Prostate gland (tissue), 2 donors: ENCODE measurements around the gene STK17A. TPM values are rescaled to one million over a fixed set of nuclear protein-coding genes. Genes with fewer than 3 reads are reported as not detected.
"Not testable (repeated sequence)": the region's sequence is repeated elsewhere in the genome, so short reads cannot be mapped to it uniquely, and the experiment has no call there.

Experiments
- DNase-seq: peaks from one replicate; pipeline ENCODE4 v3.0.0-alpha.2; 2019; ENCODE audit warnings: low spot score
- H3K27ac ChIP-seq, 2 donors: fragments of 200-600 bp; sonication (generic); 2 replicates each; pipeline ENCODE4 v1.5.1; 2017 to 2019
- H3K27me3 ChIP-seq: fragments of 200-600 bp; sonication (generic); replicated peaks from 2 replicates; pipeline ENCODE4 v1.5.1; 2019; ENCODE audit not compliant: insufficient read depth
- H3K36me3 ChIP-seq, 2 donors: fragments of 200-600 bp; sonication (generic); 1 replicate in 1 of 2; 2 replicates in 1 of 2; pipeline versions ENCODE4 v1.5.1 to v1.8.1; 2017 to 2019
- H3K4me1 ChIP-seq: fragments of 200-600 bp; sonication (generic); replicated peaks from 2 replicates; pipeline ENCODE4 v1.5.1; 2019
- H3K4me3 ChIP-seq, 2 donors: fragments of 200-600 bp; sonication (generic); 2 replicates each; pipeline ENCODE4 v1.5.1; 2017 to 2019
- H3K9me3 ChIP-seq: fragments of 200-600 bp; sonication (generic); 2 replicates; pipeline ENCODE4 v1.5.1; 2017
- POLR2A ChIP-seq: fragments of 450-650 bp; IDR thresholded peaks from one replicate; pipeline ENCODE4 v1.6.1; 2016; ENCODE audit warnings: antibody characterized with exemption, mild to moderate bottlenecking
- POLR2AphosphoS5 ChIP-seq: sonication (generic); formaldehyde crosslinking; IDR thresholded peaks from one replicate; pipeline ENCODE4 v1.6.1; 2017; ENCODE audit warnings: antibody characterized with exemption
- WGBS: methylation state at CpG from one replicate; pipeline ENCODE4 v1.1.5; 2018; 5-methylcytosine and 5-hydroxymethylcytosine counted together
- intact Hi-C: fragments of 100-400 bp; cut with DNase I; formaldehyde crosslinking; loops from one replicate; pipeline ENCODE4 v1.14.2; 2022
- total RNA-seq, 2 donors: library from RNA; depleted of rRNA; stranded (reverse); fragments of >200 nt; gene quantifications; one replicate each; pipeline ENCODE4 v1.1.0, GENCODE V29; 2016
- TF ChIP-seq, protein P1 (sequence below), 4 experiments: fragments of 200-600 bp in 2 of 4; fragments of 450-650 bp in 2 of 4; sonication (generic) in 2 of 4; IDR thresholded peaks; 1 replicate in 3 of 4; 2 replicates in 1 of 4; pipeline ENCODE4 v1.5.1; 2016 to 2019; ENCODE audit warnings: antibody characterized with exemption in 4 of 4, mild to moderate bottlenecking in 2 of 4, moderate library complexity in 2 of 4

The STK17A gene
- total RNA-seq, 2 donors from 2014 or later: 6.8 to 8.2 TPM

DNA sequence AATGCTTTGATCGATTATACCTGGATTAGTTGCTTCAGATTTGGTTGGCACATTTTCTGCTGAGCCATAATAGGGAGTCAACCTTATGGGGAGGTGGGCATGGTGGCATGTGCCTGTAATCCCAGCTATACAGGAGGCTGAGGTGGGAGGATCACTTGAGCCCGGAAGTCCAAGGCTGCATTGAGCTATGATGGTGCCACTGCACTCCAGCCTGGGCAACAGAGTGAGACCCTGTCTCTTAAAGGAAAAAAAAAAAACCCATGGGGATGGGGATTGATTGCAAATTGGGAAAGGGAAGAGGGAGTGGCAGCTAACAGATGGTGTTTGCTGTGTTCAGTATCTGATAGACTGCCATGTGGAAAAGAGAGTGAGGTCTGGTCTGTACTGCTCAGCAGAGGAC, 11.1 kb downstream of the STK17A start:
- Histone ChIP-seq H3K9me3 (no peaks in the 10 kb centered on the region), H3K27me3 (no peaks in the 10 kb centered on the region), H3K4me1 (peaks cover 1% of the 10 kb centered on the region), H3K36me3 (no peaks in the 10 kb centered on the region), H3K4me3 (no peak overlapping the region), H3K27ac (no peak overlapping the region)
- no peak for TF ChIP-seq POLR2A
- TF ChIP-seq, protein P1, sequence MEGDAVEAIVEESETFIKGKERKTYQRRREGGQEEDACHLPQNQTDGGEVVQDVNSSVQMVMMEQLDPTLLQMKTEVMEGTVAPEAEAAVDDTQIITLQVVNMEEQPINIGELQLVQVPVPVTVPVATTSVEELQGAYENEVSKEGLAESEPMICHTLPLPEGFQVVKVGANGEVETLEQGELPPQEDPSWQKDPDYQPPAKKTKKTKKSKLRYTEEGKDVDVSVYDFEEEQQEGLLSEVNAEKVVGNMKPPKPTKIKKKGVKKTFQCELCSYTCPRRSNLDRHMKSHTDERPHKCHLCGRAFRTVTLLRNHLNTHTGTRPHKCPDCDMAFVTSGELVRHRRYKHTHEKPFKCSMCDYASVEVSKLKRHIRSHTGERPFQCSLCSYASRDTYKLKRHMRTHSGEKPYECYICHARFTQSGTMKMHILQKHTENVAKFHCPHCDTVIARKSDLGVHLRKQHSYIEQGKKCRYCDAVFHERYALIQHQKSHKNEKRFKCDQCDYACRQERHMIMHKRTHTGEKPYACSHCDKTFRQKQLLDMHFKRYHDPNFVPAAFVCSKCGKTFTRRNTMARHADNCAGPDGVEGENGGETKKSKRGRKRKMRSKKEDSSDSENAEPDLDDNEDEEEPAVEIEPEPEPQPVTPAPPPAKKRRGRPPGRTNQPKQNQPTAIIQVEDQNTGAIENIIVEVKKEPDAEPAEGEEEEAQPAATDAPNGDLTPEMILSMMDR (IDR thresholded peaks at IDR 0.05): no peak
- no peak for TF ChIP-seq POLR2AphosphoS5
- no peak for DNase-seq
- WGBS: 97% methylated on average over 2 of the region's 2 CpGs
- intact Hi-C loops: no loop called here

DNA sequence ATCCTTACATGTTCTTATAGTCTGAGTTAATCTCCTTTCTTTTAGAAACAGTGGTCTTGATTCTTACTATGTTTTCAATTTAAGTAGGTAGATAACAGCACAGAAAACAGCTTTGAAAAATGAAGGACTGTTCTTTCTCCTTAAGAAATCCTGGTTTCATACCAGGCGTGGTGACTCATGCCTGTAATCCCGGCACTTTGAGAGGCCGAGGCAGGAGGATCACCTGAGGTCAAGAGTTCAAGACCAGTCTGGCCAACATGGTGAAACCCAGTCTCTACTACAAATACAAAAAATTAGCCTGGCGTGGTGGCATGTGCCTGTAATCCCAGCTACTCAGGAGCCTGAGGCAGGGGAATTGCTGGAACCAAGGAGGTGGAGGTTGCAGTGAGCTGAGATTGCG, 13.5 kb downstream of the STK17A start:
- intact Hi-C loops, H3K4me1 ChIP-seq, H3K27ac ChIP-seq, H3K4me3 ChIP-seq, DNase-seq, H3K9me3 ChIP-seq, H3K27me3 ChIP-seq, H3K36me3 ChIP-seq: not testable (repeated sequence)
- WGBS: 80% methylated on average over 5 of the region's 5 CpGs

DNA sequence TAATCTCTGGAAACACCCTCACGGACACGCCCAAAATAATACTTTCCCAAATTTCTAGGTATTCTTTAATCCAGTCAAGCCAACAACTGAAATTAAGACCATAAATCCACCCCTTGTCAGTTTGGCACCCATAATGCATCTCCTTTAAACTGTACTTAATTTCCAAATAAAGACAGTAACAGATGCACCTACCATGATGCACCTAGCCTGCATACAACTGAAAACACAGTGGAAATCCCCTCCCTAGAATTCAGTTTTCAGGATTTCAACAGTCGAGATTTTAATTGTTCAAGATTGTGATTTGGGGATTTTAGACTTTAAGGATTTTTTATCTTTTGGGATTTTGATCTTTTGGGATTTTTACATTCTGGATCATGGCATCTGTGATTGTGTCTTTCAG, 17.1 kb downstream of the STK17A start:
- WGBS: 94% methylated on average over 3 of the region's 3 CpGs
- TF ChIP-seq, protein P1 (IDR thresholded peaks at IDR 0.05): no peak
- no peak for TF ChIP-seq POLR2A
- no peak for TF ChIP-seq POLR2AphosphoS5
- no peaks in the 10 kb centered on the region for H3K36me3 ChIP-seq

DNA sequence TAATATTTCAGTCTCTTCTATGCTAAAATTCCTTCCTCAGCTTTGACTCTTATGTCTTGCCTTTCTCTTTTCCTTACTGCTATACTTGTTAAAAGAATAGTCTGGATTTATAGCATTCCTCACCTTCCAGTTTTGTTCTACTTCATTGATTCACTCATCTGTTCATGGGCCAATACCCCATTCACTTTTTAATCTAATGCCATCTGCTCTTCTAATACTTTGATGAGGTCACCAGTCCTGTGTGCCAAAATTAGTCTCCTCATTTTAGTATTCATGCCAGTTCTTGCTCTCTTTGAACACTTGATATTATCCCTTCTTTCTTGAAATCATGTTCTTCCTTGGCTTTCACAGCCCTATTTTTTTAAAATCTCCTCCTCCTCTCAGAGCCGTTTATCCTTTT, 19.3 kb downstream of the STK17A start:
- intact Hi-C loops: no loop called here
- Histone ChIP-seq H3K27me3 (no peaks in the 10 kb centered on the region), H3K4me1 (no peaks in the 10 kb centered on the region), H3K9me3 (no peaks in the 10 kb centered on the region), H3K36me3 (no peaks in the 10 kb centered on the region), H3K27ac (no peak overlapping the region), H3K4me3 (no peak overlapping the region)
- no peak for TF ChIP-seq POLR2AphosphoS5
- TF ChIP-seq, protein P1 (IDR thresholded peaks at IDR 0.05): no peak
- TF ChIP-seq POLR2A: no peak
- DNase-seq: no peak
- 33% methylated on average over 1 of the region's 1 CpG for WGBS

More for the DNA sequence above, 17.1 kb downstream of the STK17A start:
- H3K27ac ChIP-seq: no peak overlapping the region
- DNase-seq: no peak
- intact Hi-C loops: no loop called here
- no peaks in the 10 kb centered on the region for H3K27me3 ChIP-seq
- no peaks in the 10 kb centered on the region for H3K9me3 ChIP-seq
- H3K4me3 ChIP-seq: no peak overlapping the region
- H3K4me1 ChIP-seq: no peaks in the 10 kb centered on the region

DNA sequence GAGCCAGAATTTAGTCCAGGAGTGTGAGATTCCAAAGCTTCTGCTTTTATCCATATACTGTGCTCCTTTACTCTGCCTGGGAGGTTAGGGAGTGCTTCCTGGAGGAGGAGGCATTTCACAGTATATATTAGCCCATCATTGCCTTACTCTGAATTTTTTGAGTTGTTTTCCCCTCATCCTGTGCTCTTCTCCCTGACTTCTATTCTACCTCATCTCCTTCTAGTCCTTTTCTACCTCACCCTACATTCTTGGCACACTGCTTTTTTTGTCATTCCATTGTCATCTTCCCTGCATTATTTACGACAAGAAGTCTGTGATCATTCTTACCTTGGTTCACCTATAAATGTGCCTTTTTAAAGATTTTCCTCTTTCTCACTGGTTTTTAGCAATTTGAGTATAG, 21.3 kb downstream of the STK17A start:
- no peaks in the 10 kb centered on the region for H3K36me3 ChIP-seq
- 88% methylated on average over 1 of the region's 1 CpG for WGBS
- DNase-seq: no peak
- intact Hi-C loops: no loop called here
- TF ChIP-seq POLR2AphosphoS5: no peak
- TF ChIP-seq, protein P1 (IDR thresholded peaks at IDR 0.05): no peak
- TF ChIP-seq POLR2A: no peak
- no peak overlapping the region for H3K27ac ChIP-seq
- H3K4me1 ChIP-seq: no peaks in the 10 kb centered on the region
- H3K27me3 ChIP-seq: no peaks in the 10 kb centered on the region
- H3K4me3 ChIP-seq: no peak overlapping the region
- H3K9me3 ChIP-seq: no peaks in the 10 kb centered on the region
